ENCODE measurements around the gene TNFRSF8.

The TNFRSF8 gene

GRCh38 chr1:12060500-12060899 is 2.6 kb upstream of the TNFRSF8 start:
- TF ChIP-seq CTCF (IDR thresholded peaks at IDR 0.05; ENCODE audit: control insufficient read depth, insufficient read depth, low read depth, low read length, missing control alignments), result no peak
- H3K4me3 ChIP-seq (ENCODE audit: control insufficient read depth, low read depth, low read length), result no peak overlapping the region
- no peak for DNase-seq (ENCODE audit: low read depth)

DNA sequence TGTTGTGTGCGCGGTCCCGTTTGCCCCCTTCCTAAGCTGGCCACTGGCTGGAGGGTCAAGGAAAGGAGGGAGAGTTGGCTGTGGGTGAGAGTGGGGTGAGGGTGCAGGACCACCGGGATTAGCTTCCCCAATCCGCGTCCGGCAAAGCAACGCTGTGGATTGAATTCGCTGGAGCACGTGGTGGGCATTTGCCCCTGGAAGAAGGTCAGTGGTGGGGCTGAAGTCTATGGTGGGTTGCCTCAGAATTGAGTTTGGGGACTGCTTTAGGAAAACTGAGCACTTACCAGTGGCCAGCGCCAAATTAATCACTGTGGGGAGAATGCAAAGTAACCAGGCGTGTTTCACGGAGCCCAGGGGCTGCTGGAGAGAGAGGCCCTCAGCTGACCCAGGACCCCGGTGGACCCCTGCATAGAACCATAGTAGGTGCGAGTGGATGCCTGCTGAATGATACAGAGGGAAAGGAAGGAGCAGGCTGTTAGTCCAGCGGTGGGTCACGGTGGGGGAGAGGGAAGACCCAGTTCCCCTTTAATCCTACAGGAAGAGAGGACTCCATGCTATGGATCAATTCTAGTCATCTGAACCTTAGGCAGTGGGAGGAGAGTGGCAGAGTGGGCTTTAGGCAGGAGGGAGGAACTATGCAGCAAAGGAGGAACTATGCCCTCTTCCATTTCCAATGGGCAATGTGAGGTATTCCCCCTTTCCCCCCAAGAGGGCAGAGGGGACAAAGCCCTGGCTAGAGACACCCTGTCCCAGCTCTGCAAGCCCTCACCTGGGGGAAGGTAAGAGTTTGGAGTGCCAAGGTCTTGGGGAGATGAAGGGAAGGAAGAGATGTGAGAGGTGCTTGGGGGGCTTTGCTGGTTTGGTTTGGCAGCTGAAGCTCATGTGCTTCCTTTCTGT is 1.2 kb downstream of the TNFRSF8 start:
- H3K4me3 ChIP-seq (ENCODE audit: control insufficient read depth, low read depth, low read length), result no peak overlapping the region
- no peak for DNase-seq (ENCODE audit: low read depth)
- TF ChIP-seq CTCF (IDR thresholded peaks at IDR 0.05; ENCODE audit: control insufficient read depth, insufficient read depth, low read depth, low read length, missing control alignments), result no peak

DNA sequence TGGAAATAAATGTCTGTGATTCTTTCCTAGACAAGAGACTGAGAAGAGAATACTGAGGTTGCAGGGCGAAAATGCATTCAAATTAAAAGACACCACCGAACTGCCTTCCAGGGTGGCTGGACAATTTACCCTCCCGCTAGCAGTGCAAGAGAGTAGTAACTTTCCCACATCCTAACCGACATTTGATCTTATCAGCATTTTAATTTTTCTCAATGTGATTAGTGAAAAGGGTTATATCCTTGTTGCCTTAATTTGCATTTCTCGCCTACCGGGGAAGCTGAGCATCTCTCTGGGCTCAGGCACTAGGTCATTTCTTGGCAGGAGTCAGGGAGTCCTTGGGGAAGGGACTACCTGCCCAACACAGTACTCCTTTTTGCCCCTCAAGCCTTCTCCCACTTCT is 2.8 kb downstream of the TNFRSF8 start:
- TF ChIP-seq CTCF (IDR thresholded peaks at IDR 0.05; ENCODE audit: control insufficient read depth, insufficient read depth, low read depth, low read length, missing control alignments), result no peak
- DNase-seq (ENCODE audit: low read depth), result no peak
- H3K4me3 ChIP-seq (ENCODE audit: control insufficient read depth, low read depth, low read length), result no peak overlapping the region

DNA sequence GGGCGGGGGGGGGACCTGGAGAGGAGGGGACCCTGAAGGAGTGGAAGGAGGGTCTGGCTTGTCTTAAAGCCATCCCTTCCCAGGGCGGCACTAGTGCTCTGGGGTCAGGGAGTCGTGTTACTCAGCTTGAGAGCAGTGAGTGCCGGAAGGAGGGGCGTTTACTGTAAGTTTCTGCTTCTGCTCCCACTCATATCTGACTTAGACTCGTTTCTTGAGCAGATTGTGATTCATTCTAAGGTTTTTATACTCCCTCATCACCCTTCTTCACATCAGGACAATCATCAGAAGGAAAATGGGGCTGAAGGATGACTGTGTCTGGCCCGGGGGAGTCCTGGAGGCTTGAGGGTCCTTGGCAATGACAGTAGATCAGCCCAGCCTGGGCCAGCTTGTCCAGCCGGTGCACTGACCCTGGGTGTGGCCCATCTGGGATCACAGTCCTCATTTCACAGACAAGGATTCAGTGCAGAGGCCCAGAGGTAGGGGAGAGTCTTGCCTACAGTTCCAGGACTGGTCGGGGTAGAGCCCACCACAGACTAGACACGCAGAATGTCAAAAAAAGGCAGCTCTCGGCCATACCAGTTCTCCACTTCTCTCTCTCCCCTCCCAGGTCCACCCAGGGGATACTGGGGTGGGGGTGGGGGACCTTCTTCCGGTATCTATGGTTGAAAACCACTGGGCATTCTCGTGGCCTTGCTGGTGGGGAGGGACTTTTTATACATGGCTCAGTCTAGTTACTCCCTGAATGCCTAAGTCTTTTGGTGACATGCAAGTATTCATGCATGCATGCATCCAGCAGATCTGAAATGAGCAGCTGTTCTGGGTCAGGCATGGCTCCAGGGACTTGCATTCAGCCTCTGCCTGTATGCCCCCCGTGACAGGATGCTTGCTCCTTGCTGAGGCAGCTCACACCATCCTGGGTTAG is 5.1 kb downstream of the TNFRSF8 start:
- peak; percentile 59 for DNase-seq (ENCODE audit: low read depth)
- no peak for TF ChIP-seq CTCF (IDR thresholded peaks at IDR 0.05; ENCODE audit: control insufficient read depth, insufficient read depth, low read depth, low read length, missing control alignments)
- H3K4me3 ChIP-seq (ENCODE audit: control insufficient read depth, low read depth, low read length), result peak overlapping the region; percentile 14

GRCh38 chr1:12069623-12070244 is 6.6 kb downstream of the TNFRSF8 start:
- DNase-seq (ENCODE audit: low read depth), result no peak
- H3K4me3 ChIP-seq (ENCODE audit: control insufficient read depth, low read depth, low read length), result no peak overlapping the region
- no peak for TF ChIP-seq CTCF (IDR thresholded peaks at IDR 0.05; ENCODE audit: control insufficient read depth, insufficient read depth, low read depth, low read length, missing control alignments)

- no peak for DNase-seq (ENCODE audit: low read depth)
- no peak overlapping the region for H3K4me3 ChIP-seq (ENCODE audit: control insufficient read depth, low read depth, low read length)
- TF ChIP-seq CTCF (IDR thresholded peaks at IDR 0.05; ENCODE audit: control insufficient read depth, insufficient read depth, low read depth, low read length, missing control alignments), result no peak
Observed at GRCh38 chr1:12071892-12072291, 8.8 kb downstream of the TNFRSF8 start.

Data from AG09309 (cell line).